Left ventricle myocardium inferior (tissue), 1 donor: ENCODE results near the gene KLKB1. TPM values are rescaled to one million over a fixed set of nuclear protein-coding genes. Genes with fewer than 3 reads are reported as not detected.
"Not testable (repeated sequence)": the region's sequence is repeated elsewhere in the genome, so short reads cannot be mapped to it uniquely, and the experiment has no call there.

Experiments
- DNase-seq: peaks from one replicate; pipeline ENCODE4 v3.0.0-alpha.2; 2020
- H3K27ac ChIP-seq: fragments of 200-600 bp; replicated peaks from 2 replicates; pipeline ENCODE4 v1.8.0; 2021
- H3K27me3 ChIP-seq: fragments of 200-600 bp; 2 replicates; pipeline ENCODE4 v1.8.0; 2021; ENCODE audit warnings: low read depth
- H3K36me3 ChIP-seq: fragments of 200-600 bp; 2 replicates; pipeline ENCODE4 v1.8.0; 2021
- H3K4me1 ChIP-seq: fragments of 200-600 bp; 2 replicates; pipeline ENCODE4 v1.8.0; 2021
- H3K4me3 ChIP-seq: fragments of 200-600 bp; 2 replicates; pipeline ENCODE4 v1.8.0; 2021; ENCODE audit warnings: mild to moderate bottlenecking, moderate library complexity
- H3K9me3 ChIP-seq: fragments of 200-600 bp; replicated peaks from 2 replicates; pipeline ENCODE4 v1.8.0; 2021
- CTCF ChIP-seq: fragments of 200-600 bp; IDR thresholded peaks from 2 replicates; pipeline ENCODE4 v1.8.0; 2021; ENCODE audit warnings: antibody characterized with exemption, mild to moderate bottlenecking, borderline replicate concordance
- intact Hi-C: fragments of 100-400 bp; cut with micrococcal nuclease; formaldehyde crosslinking; loops from one replicate; pipeline ENCODE4 v1.11.0; 2022
- total RNA-seq: library from RNA; stranded (reverse); fragmentation: NEBNext Ultra II Directional; extraction: Animal tissue kit (Norgen Biotek cat#: 25700); gene quantifications from one replicate; pipeline ENCODE4 v1.2.1, GENCODE V29; 2021
- donor health status: DM: no; HTN: yes; CAD: no; lungs with severe emphysema.

The KLKB1 gene
- total RNA-seq, 1 donor from 2014 or later: 0.74 TPM

- no peak for TF ChIP-seq CTCF
Measured at GRCh38 chr4:186240452-186240847, 13.1 kb downstream of the KLKB1 start.

GRCh38 chr4:186240848-186241491, 13.7 kb downstream of the KLKB1 start:
- no peak for TF ChIP-seq CTCF
- no peaks in the 10 kb centered on the region for H3K27me3 ChIP-seq
- H3K36me3 ChIP-seq: peaks cover 5% of the 10 kb centered on the region
- H3K4me3 ChIP-seq: no peak overlapping the region
- no peak overlapping the region for H3K27ac ChIP-seq
- no peak for DNase-seq
- no peaks in the 10 kb centered on the region for H3K4me1 ChIP-seq
- no peaks in the 10 kb centered on the region for H3K9me3 ChIP-seq
- intact Hi-C loops: no loop called here

More at GRCh38 chr4:186240452-186240847, 13.1 kb downstream of the KLKB1 start:
- H3K9me3 ChIP-seq: no peaks in the 10 kb centered on the region
- H3K27ac ChIP-seq: no peak overlapping the region
- no peaks in the 10 kb centered on the region for H3K4me1 ChIP-seq
- peaks cover 5% of the 10 kb centered on the region for H3K36me3 ChIP-seq
- H3K4me3 ChIP-seq: no peak overlapping the region
- DNase-seq: no peak
- intact Hi-C loops: no loop called here
- no peaks in the 10 kb centered on the region for H3K27me3 ChIP-seq

DNA sequence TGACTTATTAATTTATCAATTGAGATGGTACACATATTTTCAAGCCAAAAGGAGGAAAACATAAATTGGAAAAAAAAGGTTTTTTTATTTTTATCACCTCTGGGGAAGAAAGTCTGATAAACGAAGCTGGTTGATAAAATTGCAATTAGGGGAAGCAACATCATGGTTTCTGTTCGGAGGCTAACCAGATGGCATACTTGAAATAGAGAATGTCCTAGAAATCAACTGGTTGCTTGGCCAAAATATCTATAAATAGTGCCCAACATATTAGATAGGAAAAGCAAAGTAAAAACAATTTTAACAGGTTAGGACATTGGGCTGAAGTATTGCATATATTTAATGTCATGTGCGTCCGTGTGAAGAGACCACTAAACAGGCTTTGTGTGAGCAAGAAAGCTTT, 14.3 kb downstream of the KLKB1 start:
- no peak for DNase-seq
- no peak overlapping the region for H3K27ac ChIP-seq
- H3K9me3 ChIP-seq: no peaks in the 10 kb centered on the region
- TF ChIP-seq CTCF: no peak
- H3K27me3 ChIP-seq: no peaks in the 10 kb centered on the region
- no peaks in the 10 kb centered on the region for H3K4me1 ChIP-seq
- H3K36me3 ChIP-seq: peaks cover 5% of the 10 kb centered on the region
- no peak overlapping the region for H3K4me3 ChIP-seq
- intact Hi-C loops: no loop called here

DNA sequence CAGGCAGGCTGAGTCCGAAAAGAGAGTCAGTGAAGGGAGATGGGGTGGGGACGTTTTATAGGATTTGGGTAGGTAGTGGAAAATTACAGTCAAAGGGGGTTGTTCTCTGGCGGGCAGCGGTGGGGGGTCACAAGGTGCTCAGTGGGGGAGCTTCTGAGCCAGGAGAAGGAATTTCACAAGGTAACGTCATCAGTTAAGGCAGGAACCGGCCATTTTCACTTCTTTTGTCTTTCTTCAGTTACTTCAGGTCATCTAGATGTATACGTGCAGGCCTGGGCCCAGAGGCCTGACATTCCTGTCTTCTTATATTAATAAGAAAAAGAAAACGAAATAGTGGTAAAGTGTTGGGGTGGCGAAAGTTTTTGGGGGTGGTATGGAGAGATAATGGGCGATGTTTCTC, 14.7 kb downstream of the KLKB1 start:
- H3K9me3 ChIP-seq, H3K27me3 ChIP-seq, H3K36me3 ChIP-seq, intact Hi-C loops, DNase-seq, H3K27ac ChIP-seq, H3K4me3 ChIP-seq, H3K4me1 ChIP-seq: not testable (repeated sequence)

- Histone ChIP-seq H3K27ac (no peak overlapping the region), H3K27me3 (no peaks in the 10 kb centered on the region), H3K4me1 (no peaks in the 10 kb centered on the region), H3K36me3 (no peaks in the 10 kb centered on the region), H3K4me3 (no peak overlapping the region), H3K9me3 (no peaks in the 10 kb centered on the region)
- TF ChIP-seq CTCF: no peak
- intact Hi-C loops: no loop called here
- DNase-seq: no peak
Measured at GRCh38 chr4:186243331-186243730, 16.0 kb downstream of the KLKB1 start.

DNA sequence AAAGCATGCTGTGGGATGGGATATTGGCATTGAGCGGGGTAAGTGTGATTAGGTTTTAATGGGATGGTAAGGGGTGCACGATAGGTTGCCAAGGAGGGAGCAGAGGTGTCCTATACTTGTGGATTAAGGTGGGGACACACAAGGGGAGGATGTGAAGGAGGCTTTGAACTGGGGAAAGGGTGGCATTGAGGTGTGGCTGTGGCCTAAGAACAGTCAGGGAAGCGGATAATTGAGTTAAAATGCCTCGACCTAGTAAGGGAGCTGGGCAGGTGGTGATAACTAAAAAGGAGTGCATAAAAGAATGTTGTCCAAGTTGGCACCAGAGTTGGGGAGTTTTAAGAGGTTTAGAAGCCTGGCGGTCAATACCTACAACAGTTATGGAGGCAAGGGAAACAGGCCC, 17.5 kb downstream of the KLKB1 start:
- H3K27me3 ChIP-seq: no peaks in the 10 kb centered on the region
- H3K27ac ChIP-seq: no peak overlapping the region
- H3K9me3 ChIP-seq: no peaks in the 10 kb centered on the region
- no peak for DNase-seq
- no peak overlapping the region for H3K4me3 ChIP-seq
- no peak for TF ChIP-seq CTCF
- intact Hi-C loops: no loop called here
- H3K36me3 ChIP-seq: no peaks in the 10 kb centered on the region
- H3K4me1 ChIP-seq: no peaks in the 10 kb centered on the region

GRCh38 chr4:186247062-186247752, 19.9 kb downstream of the KLKB1 start:
- intact Hi-C loops, H3K36me3 ChIP-seq, H3K9me3 ChIP-seq, DNase-seq, H3K27ac ChIP-seq, H3K4me1 ChIP-seq, H3K4me3 ChIP-seq, H3K27me3 ChIP-seq: not testable (repeated sequence)
